Measurements from ENCODE around the gene OR4F16. TPM values are rescaled to one million over a fixed set of nuclear protein-coding genes. Genes with fewer than 3 reads are reported as not detected.

Gene OR4F16
- total RNA-seq = 0.09 and 0.14 TPM in 2 replicates

GRCh38 chr1:686554-686953 lies at the start of gene OR4F16:
Gene OR4F16, minus strand, starts transcription at chr1:686654. Its CDS starts 0 bp downstream, at chr1:686654.

Other genes starting within 250 kb of the OR4F16 start
- gene OR4F29, start 235.0 kb downstream of the OR4F16 start, total RNA-seq = 0.09 and 0.14 TPM in 2 replicates
- gene SAMD11, start 237.3 kb upstream of the OR4F16 start, total RNA-seq = 34.2 and 36.6 TPM in 2 replicates